ENCODE measurements around the gene VWA5B2.
A peak's percentile ranks its signal among the peaks of the same experiment; 100 is the strongest.

Gene VWA5B2

DNA sequence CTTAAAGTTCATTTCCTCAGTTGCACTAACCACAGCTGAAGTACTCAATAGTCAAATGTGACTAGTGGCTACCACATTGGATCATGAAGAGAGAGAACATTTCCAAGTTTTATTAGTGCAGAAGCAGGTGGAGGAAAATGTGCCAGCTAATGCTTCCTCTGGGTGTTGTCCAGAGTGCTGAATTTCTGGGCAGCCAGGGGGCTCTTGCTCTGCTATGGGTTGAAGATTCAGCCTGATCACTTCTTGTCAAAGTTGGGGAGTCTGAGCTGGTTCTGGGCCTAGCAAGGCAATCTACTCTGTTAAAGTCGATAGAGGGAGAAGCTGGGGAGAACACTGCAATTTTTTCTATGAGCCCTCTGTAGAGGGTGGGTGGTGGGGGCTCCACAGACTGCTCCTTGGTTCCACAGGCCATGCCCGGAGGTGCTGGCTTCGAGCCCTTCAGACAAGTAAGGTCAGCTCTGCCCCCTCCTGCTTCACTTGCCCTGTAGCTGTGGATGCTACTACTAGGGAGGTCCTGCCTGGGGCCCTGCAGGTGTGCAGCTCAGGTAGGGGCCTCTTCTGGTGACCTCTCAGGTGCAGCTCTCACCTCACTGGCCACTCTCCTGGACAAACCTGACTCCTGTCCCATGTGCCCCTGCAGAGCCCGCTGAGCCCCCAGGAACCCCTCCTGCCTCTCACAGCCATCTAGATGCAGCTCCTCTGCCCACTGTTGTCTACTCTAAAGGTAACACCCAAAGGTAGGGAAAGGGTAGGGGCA lies 11.2 kb downstream of the VWA5B2 start:
- peak in 2 of 10 donors; percentile 42 to 61 for DNase-seq
- intact Hi-C loops (cut with DNase I) = loop anchor here (10.0 kb wide), 1 partner anchor 106 kb away; the partner anchor contains the start of gene EIF2B5

DNA sequence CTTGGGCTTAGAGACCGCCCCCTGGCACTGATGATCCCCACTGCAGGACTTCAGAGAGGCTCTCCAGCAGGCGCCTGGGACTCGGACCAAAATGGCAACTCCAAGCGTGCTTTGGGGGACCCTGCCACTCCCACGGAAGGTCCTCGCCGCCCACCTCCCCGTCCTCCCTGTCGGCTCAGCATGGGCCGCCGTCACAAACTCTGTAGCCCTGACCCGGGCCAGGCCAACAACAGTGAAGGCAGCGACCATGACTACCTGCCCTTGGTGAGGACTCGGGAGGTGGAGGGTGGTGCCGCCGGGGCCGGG lies 11.7 kb downstream of the VWA5B2 start:
- DNase-seq = peak in 2 of 10 donors; percentile 71 to 78
- intact Hi-C loops (cut with DNase I) = loop anchor here (10.0 kb wide), 1 partner anchor 106 kb away; the partner anchor contains the start of gene EIF2B5

DNA sequence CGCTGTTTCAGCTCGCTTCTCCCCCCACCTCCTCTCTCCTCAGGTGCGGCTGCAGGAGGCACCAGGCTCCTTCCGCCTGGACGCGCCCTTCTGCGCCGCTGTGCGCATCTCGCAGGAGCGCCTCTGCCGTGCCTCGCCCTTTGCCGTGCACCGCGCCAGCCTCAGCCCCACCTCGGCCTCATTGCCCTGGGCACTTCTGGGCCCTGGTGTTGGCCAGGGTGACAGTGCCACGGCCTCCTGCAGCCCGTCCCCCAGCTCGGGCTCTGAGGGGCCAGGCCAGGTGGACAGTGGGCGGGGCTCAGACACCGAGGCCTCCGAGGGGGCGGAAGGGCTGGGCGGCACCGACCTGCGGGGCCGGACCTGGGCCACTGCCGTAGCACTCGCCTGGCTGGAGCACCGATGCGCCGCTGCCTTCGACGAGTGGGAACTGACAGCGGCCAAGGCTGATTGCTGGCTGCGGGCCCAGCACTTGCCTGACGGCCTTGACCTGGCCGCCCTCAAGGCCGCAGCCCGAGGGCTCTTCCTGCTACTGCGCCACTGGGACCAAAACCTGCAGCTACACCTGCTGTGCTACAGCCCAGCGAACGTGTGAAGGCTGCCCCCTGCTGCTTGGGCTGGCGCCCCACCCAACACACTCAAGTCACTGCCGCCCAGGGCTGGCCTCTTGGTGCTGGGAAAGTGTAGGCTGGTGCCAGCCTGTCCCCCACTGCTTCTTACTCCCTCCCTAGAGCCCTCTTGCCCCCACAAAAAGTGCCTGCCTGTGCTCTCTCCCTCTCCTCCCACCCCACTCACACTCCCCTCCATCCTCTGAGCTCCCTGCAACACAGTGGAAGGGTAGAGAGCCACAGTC lies 12.3 kb downstream of the VWA5B2 start:
- DNase-seq = peak in 3 of 10 donors; percentile 79 to 87 (median 86)
- intact Hi-C loops (cut with DNase I) = loop anchor here (10.0 kb wide), 1 partner anchor 107 kb away; the partner anchor contains the start of gene EIF2B5

DNA sequence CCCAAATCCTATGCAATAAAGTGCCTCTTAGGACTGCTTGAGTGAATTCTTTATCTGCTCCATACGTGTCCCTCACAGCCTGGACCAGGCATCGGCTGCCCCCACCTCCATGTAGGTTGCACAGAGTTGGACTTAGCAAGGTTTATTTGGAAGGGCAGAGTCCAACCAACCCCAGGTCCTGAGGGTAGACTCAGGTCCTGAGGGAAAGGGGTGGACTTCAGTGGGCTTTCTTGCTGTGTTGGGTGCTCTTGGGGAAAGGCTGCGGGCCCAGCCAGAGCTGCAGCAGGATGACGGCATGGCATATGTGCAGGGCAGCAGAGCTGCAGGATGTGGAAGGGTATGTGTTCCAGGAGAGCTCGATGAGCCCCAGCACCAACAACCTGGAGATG lies 12.9 kb downstream of the VWA5B2 start:
- no peak for DNase-seq
- intact Hi-C loops (cut with DNase I) = loop anchor here (10.0 kb wide), 1 partner anchor 107 kb away; the partner anchor contains the start of gene EIF2B5

DNA sequence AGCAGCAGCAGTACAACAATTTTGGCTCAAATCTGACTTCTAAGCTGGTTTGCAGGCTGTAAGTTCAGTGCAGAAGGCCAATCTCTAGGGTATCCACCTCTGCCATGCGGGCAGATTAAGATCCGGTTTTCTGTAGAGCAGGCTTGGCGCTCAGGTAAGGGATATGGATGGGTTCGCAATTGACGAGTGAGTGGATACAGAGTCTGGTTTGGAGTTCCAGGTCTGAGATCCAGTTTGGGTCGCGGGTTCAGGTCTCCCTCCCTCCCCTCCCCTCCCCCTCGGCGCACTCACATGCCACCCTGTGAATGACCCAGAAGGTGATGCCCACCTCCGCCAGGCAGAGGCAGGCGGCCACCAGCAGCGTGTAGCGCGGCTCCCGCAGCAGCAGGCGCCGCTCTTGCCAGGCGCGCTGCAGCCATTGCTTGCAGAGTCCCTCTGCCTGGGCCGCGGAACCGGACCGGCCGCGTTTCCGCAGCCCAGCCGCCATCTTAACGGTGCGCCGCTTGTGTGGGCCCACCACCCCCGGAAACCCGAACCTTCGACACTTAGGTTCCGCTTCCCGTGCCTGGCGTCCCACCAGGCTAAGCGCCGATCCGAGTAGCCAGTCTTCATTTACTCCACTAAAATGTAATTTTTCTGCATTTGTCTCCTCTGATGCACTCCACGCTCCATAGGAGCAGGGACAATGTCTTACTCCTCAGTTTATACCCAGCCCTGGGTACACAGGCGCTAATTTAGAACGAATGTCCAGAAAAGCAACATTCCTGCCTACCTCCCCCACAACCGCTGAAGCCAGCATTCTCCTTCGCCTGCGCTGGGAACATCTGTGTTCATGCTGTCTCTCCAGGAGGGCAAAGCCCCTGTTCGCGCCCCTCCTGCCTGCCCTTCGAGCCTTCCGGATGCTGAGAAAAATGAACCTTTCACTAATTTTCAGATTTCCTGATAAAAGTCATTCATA lies 19.3 kb downstream of the VWA5B2 start, which contains the start of gene ALG3:
Gene ALG3 (minus strand): TSS at position 509 of the 958 bp plus-strand sequence. CDS start 22 bp downstream, at position 487.
- intact Hi-C loops (cut with DNase I) = loop anchor here (2.0 to 10.0 kb wide), 2 partner anchors 62 to 114 kb away; partner anchors contain the start of genes ABCF3 and EIF2B5
- DNase-seq = peak; percentile 73 to 97 (median 83)

DNA sequence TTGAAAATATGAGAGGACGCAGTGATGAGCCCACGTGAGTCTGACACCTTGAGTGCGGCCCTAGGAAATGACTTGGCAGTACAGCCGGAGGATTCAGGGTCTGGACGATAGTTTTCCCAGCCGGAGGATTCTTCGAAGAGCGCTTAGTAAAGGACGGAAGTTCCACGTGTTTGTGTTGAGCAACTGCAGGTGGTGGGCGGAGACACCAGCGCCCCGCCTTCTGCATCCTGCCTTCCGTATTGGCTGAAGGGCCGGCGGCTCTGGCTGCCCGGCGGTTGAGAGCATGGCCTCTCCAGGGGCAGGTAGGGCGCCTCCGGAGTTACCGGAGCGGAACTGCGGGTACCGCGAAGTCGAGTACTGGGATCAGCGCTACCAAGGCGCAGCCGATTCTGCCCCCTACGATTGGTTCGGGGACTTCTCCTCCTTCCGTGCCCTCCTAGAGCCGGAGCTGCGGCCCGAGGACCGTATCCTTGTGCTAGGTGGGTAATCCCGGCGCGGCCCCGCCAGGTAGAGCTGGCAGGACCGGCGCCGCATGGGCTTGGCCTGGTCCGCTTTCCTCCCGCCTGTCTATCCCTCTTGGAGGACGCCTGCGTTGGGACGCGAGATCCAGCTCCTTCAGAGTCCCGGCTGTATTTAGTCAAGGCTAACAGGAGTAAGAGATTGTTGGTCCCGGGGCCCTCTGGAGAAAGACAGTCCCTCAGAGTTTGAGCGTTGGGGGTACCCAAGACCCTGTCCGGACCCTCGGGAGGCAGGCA lies 20.2 kb downstream of the VWA5B2 start, which contains the start of gene EEF1AKMT4:
Gene EEF1AKMT4 (plus strand): TSS at position 261 of the 755 bp plus-strand sequence. CDS start 23 bp downstream, at position 284.
- DNase-seq = peak; percentile 88 to 99 (median 93)
- intact Hi-C loops (cut with DNase I) = loop anchor here (2.0 to 10.0 kb wide), 4 partner anchors 38 to 355 kb away; partner anchors contain the start of genes ABCF3 and EIF2B5

DNA sequence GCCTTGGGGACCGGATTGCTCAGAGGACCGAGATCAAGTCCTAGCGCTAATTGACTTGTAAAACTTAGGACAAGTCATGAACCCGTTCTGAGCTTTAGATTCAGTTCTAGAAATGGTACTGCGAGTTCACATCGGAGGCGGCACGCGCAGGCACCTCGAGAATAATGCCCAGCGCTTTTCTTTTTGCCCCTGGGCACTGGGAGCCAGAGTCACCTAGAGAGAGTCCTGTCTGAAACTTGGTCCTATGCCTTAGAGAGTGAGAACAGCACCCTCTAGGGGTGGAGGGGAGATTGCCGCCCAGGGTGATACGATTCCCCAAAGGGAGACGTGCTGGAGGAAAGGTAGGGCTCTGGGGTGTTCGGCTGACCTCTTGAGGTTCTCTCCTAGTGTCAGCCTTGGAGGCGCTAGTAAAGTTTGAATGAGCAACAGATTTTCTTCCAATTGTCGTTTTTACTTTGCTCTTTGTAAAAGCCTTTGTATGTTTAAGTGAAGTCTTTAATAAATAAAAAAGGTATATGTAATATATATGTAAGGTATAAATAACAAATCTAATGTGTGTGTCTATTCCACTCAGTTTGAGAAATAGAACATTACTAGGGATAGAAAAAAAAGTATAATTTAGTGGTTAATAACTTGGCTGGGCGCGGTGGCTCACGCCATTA lies 20.9 kb downstream of the VWA5B2 start:
- intact Hi-C loops (cut with DNase I) = loop anchor here (5.0 to 10.0 kb wide), 2 partner anchors 37 to 355 kb away; no protein-coding TSS in a partner anchor
- DNase-seq = peak in 7 of 10 donors; percentile 76 to 95 (median 83)

DNA sequence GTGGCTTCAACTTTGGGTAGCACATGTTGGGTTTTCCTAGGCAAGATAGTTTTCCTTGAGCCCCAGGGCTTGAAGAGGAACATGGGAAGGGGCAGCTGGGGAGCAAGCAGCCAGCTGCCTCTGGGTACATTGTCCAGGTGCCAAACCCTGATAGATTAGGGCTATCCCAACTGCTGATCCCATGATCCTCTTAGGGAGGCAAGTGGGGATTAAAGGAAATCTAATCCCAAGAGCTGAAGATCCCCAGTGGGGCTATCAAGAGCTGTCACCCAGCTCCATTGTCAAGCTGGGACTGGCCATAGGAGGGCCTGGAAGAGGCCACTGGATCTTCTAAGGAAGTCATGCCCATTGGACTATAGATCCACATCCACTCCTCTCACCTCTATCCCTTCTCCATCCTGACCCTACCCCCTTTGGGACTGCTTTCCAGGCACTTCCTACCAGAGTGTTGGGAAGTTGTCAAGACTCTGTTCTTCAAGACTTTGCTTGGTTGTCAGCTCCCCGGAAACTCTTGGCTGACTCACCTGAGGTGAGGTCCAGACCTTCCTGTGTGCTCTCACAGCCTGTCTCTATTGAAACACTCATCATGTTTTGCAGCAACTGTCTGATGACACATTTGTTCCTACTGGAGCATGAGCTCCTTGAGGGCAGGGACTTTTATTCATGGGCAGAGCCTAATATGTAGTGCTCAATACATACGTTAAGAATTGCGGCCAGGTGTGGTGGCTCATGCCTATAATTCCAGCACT lies 26.1 kb downstream of the VWA5B2 start:
- no peak for DNase-seq
- intact Hi-C loops (cut with DNase I) = loop anchor here (10.0 kb wide), 1 partner anchor 361 kb away; no protein-coding TSS in a partner anchor

DNA sequence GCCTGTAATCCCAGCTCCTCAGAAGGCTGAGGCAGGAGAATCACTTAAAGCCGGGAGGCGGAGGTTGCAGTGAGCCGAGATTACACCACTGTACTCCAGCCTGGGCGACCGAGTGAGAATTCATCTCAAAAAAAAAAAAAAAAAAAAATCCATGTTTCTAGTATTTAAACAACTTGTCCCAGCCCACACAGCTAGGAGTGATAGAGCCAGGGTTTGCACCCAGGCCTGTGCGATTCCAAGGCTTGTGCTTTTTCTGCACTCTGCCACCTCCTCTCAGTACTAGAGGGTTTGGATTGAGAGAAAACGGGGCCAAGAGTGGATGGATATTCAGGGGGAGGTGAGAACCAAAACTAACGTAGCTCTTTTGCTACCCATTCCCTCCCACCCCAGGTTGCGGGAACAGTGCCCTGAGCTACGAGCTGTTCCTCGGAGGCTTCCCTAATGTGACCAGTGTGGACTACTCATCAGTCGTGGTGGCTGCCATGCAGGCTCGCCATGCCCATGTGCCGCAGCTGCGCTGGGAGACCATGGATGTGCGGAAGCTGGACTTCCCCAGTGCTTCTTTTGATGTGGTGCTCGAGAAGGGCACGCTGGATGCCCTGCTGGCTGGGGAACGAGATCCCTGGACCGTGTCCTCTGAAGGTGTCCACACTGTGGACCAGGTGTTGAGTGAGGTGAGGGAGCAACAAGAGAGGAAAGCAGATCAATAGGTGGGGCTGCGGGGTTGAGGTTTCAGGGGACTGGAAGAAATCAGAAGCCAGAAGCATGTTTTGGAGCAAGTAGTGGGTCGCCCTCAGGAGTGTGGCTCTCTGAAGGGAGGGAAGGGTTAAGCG lies 27.9 kb downstream of the VWA5B2 start:
- intact Hi-C loops (cut with DNase I) = loop anchor here (10.0 kb wide), 1 partner anchor 362 kb away; no protein-coding TSS in a partner anchor
- peak in 4 of 10 donors; percentile 36 to 87 (median 63) for DNase-seq

DNA sequence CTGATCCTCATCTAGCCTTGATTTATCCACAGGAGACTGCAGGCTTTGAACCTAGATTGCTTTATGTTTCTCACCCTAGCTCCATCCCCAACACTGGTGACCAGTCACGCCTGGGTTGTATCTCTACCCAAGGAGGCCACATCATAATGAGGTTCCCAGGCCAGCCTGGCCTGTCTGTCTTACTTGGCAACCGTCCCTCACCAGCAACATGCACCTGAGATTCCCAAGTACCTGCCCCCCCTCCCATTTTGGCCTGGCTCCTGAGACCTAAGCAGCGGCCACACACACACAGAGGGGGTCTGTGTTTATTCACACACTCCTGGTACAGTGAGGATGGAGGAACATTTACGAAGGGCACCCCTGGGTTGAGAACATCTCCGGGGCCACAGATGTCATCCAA lies 29.5 kb downstream of the VWA5B2 start:
- intact Hi-C loops (cut with DNase I) = loop anchor here (10.0 kb wide), 1 partner anchor 364 kb away; no protein-coding TSS in a partner anchor
- DNase-seq = no peak

DNA sequence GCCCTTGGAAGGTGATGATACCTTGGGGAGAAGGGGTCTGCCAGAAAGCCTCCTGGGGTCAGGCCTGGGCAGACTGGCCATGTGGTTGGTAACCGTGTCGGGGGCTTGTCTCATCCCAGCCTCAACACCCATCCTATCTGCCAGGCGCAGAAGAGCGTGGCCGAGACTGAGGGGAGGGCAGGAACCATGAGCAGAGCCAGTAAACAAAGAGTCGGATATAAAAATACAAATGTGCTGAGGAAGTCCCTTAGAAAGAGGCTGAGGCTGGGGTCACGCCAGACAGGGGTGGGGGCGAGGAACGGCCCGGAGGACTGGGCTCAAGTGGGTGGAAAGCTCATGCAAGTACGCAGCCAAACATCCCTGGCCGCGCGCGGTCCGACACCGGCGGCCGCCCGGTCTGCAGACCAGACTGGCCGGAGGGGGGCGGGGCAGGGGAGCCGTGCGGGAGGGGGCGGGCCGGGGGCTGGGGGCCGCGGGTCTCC lies 30.1 kb downstream of the VWA5B2 start:
- intact Hi-C loops (cut with DNase I) = loop anchor here (10.0 kb wide), 1 partner anchor 365 kb away; no protein-coding TSS in a partner anchor
- DNase-seq = no peak

DNA sequence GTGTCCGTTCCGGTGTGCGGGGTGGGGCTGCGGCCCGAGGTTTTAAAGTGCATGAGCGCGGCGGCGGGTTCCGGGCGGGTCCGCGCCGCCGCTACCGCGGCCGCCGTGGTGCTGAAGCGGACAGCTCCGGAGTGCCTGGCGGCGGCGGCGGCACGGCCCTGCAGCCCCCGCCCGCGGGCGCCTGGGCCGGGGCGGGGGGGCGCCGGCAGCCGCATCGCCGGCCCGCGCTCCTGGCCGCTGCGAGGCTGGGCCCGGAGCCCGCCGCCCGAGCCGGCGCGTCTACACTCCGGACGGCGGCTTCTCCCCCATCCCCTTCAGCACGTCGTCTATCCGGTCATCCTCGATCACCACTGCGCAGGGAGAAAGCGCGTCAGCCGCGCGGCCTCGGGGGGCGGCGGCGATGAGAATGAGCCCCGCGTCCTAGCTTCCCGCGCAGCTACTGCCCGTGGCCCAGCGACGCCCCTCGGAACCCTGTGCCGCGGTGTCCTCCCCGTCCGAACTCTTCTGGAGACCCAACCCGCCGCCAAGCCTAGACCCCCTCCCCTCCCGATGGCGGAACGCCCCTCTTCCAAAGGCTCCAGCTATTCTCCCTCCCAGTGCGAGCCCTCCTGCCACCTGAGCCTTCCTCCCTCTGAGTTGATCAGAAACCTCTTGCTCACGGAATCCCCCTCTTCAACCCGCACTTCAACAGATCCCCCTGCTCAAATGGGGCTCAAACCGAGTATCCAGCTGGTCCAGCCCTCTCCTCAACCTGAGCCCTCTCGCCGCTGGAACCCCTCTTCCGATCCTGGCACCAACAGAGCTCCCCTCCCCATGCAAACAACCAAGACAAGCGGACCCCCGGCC lies 30.7 kb downstream of the VWA5B2 start:
- intact Hi-C loops (cut with DNase I) = loop anchor here (10.0 kb wide), 1 partner anchor 365 kb away; no protein-coding TSS in a partner anchor
- DNase-seq = peak in 4 of 10 donors; percentile 31 to 90 (median 52)

DNA sequence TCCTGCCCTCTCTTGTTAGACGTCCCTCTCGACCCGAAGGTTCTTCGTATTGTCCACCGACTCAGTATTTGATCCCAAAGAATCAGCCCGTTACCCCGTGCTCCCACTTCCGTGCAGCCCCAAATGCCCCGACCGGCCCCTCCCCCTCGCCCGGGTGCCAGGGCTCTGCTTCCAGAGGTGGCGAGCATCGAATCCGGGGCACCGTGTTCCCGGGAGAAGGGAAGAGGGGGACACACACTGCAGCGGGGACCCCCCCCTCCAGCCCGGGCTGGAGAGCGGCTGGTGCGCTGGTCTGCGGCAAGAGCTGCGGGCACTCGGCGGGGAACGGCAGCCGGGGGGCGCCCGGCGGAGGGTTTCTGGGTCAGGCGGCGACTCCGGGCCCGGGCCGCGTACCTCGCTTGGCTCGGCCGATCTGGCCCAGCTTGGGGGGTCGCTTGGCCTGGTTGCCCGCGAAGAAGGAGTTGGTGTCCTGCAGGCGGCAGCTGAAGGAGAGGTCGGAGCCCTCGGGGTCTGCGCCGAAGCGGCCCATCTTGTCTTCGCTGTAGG lies 31.4 kb downstream of the VWA5B2 start:
- intact Hi-C loops (cut with DNase I) = no loop called here
- DNase-seq = peak in 1 of 10 donors; percentile 20

DNA sequence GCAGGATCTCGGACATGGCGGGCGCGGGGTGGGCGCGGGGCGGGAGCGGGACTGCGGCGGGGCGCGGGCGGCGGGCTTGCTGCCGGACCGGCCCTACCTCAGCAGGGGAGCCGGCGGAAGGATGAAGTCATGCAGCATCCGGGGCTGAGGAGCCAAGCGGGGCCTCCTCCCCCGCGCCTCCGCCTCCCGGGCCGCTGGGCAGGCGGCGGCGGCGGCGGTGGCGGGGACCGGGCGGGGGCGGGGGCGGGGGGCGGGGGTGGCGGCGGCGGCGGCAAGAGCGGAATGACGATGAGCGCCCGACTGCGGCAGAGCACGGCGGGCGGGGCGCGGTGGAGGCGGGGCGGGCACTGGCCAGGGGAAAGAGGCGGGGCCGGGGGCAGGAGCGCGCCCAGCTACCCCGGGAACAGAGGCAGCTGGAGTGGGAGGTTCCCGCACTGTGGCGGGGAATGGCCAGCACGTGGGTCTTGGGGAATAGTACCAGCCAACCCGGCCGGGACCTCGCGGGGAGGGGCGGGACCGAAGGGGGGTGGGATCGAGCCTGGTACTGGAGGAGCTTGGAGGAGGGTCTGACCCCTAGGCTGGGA lies 32.0 kb downstream of the VWA5B2 start, which contains the start of gene CAMK2N2:
Gene CAMK2N2 (minus strand): TSS at position 284 of the 584 bp plus-strand sequence. CDS start 268 bp downstream, at position 16.
- peak; percentile 42 to 95 (median 69) for DNase-seq
- intact Hi-C loops (cut with DNase I) = no loop called here
